GM18499 (cell line): Measurements from ENCODE around the gene RAC2.
"Not testable (repeated sequence)": the region's sequence is repeated elsewhere in the genome, so short reads cannot be mapped to it uniquely, and the experiment has no call there.

Source experiments
- ATAC-seq: cut with Tn5 transposase; IDR thresholded peaks from one replicate; pipeline ENCODE4 v1.9.1; 2021; ENCODE audit warnings: moderate number of reproducible peaks; ENCODE audit not compliant: insufficient read depth, unreplicated experiment

The RAC2 gene

DNA sequence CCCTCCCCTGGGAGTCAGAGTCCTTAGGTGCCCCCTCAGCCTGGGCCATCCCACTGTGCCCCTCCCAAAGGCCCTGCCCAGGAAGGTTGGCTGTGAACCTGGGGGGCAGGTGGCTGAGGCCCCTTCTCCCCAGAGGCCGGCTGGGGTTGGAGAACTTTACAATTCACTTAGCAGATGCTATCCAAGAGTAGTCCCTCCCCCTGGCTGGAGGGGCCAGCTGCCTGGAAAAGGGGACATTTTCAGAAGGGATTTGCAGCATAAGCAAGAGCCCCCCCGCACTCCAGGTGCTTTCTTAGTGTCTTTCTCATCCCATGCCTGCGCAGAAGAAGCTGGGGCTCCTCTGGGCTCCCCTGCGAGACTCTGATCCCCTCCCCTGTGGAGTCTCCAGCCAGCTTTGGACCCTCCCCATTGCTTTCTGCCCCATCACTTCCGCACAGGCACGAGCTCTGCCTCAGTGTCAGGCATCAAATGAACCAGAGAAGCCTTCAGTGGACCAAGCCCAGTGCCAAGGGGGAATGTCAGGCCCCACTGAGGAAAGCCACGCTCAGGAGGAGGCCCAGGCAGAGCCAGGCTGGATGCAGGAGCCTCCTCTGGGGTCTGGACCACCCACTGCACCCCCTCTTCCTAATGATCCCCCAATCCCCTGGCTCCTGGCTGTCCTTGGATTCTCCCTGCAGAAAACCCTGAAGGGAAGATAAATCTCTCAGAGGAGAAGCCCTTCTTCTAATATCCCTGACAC lies 35.5 kb downstream of the RAC2 start:
- ATAC-seq, result no peak

DNA sequence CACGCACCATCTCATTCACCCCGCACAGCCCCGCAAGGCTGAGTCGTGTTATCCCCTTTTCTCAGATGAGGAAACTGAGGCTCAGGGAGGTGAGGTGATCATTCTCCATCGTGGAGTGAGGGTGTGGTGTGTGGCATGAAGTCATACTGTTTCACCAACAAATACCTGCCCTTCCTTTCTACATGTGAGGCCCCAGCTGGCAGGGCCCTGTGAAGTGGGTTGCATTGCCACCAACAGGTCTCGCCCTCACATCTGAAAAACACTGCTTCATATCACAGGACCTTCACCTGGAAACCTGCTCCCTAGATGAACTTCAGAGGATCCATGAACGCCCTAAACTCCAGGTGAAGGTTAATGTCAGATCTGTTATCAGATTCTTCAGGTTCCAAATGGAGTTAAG lies 36.1 kb downstream of the RAC2 start:
- no peak for ATAC-seq

GRCh38 chr22:37206841-37207821 lies 36.9 kb downstream of the RAC2 start:
- no peak for ATAC-seq

GRCh38 chr22:37206118-37206840 lies 37.8 kb downstream of the RAC2 start:
- ATAC-seq, result no peak

- ATAC-seq, result no peak
Measured at GRCh38 chr22:37205046-37205445, 39.0 kb downstream of the RAC2 start.

DNA sequence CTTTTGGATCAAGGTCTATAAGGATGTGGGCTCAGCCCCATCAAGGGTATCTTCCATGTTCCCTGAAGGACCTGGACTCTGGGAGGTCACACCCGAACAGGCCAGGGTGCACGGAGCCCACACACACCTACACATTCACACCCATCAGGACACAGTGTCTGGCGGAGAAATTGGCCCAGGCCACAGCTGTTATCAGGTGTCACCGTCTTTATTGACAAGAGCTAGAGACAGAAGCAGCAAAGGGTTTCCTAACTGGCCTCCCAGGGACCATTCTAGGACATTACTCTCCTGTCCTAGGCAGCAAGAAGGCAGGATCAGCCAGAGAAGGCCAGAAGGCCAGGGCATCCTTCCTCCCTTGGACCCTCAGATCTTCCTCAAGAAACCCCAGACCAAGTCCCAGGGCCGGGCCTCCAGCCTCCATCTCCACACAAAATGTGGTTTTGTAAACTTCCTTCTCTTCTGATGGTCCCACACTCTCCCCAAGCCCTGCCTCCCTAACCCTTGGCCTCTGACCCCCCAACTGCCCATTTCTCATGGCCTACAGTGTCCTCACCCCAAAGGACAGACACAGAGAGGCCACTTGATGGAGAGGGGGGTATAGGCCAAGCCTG lies 39.9 kb downstream of the RAC2 start:
- no peak for ATAC-seq

DNA sequence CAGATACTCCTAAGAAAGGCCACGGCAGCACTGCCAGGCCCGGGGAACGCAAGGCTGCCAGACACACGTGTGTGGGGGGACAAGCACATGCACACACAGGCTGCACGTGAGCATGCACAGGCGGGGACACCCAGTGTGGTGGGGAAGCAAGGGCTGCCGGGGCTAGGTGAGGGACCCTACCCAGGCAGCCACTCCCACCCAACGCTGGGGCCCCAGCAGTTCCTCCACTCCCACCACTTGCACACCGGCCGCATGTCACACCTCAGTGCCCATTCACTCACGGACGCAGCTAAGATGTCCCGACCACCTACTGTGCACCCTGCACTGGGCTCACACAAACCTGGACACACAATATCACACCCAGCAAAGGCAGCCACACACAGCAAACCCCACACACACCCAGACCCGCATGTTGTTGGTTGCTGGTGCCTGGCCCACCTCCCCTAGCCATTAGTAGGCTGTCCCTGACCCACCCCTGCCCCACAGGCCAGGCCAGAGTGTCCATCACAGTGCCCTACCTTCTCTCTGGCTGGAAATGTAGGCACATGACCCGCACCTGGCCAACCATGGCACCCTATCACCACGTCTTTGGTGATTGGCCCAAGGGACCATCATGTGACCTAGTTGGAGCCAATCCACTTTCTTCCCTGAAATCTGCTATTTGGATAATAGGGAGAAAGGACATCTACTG lies 40.6 kb downstream of the RAC2 start:
- ATAC-seq, result no peak

GRCh38 chr22:37202716-37203115 lies 41.4 kb downstream of the RAC2 start:
- ATAC-seq, result no peak

DNA sequence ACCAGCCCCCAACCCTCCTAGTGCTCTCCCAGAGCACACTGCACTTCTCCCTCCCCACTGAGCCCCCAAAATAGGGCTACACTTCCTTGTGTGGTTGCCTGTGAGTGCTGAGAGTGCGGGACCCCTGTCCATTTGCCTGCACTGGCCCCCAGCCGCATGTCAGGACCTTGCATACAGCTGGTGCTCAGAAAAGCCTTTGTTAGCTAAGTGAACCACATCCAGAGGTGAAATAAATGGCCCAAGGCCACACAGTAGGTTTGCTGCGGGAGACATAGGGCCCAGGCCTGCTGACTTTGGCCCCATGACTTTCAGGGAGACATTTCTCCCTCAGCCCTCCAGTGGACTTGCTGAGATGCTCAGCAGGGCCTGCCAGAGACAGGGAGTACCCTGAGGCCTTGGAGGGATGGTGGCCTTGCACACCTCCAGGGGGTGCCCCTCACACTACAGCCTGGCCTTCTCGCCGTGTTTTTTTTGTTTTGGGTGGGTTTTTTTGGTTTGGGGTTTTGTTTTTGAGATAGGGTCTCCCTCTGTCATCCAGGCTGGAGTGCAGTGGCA lies 42.0 kb downstream of the RAC2 start:
- no peak for ATAC-seq

DNA sequence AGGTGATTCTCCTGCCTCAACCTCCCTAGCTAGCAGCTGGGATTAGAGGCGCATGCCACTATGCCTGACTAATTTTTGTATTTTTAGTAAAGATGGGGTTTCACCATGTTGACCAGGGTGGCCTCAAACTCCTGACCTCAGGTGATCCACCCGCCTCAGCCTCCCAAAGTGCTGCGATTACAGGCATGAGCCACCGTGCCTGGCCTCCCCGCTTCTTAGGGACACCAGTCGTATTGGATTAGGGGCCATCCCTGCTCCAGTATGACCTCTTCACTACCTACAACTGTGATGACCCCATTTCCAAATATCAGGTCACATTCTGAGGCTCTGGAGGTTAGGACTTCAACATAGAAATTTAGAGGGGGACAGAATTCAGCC lies 42.6 kb downstream of the RAC2 start:
- ATAC-seq, result not testable (repeated sequence)

DNA sequence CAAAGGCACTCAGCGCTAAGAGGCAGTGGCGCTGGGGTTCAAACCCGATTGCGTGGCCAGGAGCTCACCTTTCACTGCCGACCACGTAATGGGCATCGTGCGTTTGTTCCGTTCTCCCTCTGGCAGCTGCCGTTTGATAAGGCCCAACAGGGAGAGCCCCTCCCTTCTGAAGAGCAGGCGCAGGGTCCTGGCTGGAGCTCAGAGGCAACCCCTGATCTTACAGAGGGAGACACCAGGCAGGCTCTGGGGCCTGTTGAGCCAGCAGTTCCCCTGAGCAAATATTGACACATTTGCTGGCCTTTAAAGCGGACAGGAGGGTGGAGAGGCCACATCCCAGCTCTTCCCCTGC lies 44.3 kb downstream of the RAC2 start:
- no peak for ATAC-seq

DNA sequence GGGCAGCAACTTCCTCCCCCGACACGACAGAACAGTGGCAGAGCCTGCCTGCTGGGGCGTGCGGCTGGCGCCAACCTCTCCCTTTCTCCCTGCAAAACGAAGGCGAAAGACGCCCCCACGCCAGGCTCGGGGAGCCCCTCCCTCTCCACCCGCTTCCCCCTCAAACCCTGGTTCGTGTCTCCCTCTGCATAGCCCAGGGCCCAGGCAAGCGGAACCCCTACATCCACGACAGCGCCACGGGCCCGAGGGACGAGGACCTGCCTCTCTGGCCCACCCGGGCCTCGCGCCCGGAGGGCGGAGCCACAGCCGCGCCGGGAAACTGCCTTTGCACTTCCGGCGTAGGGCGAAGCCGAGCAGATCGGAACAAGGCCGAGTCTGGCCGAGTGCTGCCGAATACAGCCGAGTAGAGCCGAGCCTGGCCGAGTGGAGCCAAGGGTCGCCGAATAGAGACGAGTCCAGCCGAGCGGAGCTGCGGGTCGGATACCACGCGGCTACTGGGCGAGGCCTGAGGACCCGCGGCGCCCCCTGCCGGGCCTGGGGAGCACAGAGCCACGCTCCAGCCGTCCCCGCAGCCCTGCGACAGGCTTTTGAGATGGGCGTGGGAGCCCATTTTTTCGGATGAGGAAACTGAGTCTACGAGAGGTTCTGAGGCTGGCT lies 44.8 kb downstream of the RAC2 start:
- ATAC-seq, result peak; percentile 80

GRCh38 chr22:37198258-37199102 lies 45.6 kb downstream of the RAC2 start:
- no peak for ATAC-seq

DNA sequence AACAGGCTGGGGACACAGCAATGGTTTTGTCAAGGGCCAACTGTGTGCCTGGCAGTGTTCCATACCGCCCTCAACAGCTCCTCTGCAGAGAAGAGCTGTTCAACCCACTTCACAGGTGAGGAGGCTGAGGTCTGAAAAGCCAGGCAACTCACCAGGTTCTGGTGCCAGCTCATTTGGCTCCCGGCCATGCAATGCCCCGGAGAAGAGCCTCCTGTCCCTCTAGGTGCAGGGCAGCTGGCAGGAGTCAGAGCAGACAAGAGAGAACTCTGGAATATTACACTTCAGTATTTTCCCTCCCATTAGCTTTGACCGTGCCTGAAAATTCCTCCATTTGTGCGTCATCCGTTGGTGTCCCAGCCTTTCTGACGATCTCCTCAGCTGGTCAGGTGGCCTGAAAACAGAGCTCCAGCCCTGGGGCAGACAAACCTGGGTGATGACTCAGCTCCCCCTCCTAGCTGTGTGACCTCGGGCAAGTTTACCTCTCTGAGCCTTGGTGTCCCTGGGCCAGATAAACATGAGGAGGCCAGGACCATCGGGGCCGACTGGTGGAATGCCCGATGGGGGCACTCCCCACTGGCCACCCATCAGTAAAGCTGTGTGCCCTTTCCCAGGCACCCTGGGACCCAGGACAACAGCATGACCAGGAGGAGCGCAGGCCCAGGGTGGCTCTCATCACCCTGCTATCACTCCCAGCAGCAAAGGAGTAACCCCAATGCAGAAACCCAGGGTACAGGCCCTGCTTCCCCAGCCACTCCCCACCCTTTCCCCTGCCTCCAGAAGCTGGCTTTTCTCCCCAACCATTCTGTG lies 46.4 kb downstream of the RAC2 start:
- ATAC-seq, result no peak

DNA sequence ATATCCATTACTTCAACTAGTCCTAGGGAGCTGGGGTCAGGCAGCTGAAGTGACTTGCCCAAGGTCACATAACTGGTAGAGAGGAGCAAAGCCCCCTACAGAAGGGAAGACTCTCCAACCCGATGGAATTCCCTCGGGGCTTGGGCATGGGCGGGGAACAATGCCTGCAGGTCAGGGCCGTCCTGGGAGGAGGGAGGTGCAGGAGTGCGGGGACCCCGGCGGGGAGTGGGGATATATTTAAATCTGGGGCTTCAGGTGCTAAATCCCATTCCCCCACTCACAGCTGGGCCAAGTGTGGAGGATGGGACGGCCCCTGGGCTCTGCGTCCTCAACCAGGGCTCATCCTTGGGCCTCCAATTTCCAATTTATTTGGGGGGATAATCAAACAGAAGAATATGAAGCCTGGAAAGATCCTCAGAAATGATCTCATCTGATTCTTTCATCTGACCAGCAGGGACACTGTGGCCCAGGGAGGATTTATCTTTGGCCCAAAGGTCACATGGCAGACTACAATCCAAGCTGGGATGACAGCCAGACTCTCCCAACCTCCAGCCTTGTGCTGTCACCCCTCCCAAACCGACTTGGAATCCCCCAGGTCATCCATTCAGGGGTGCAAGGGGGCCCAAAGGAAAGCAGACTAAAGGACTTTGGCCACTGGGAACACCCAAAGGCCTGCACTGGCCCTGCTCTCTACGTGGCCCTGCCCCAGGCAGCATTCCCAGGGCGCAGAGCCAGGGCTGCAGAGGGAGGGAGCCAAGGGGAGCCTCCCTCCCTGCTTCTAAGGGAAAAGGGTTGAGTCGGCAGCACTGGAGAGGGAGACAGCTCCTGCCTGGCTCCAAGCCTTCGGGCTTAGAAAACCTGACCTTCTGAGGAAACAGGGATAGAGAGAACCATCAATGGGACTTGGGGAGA lies 47.3 kb downstream of the RAC2 start:
- no peak for ATAC-seq

GRCh38 chr22:37195921-37196320 lies 48.1 kb downstream of the RAC2 start:
- no peak for ATAC-seq
